PFSK-1 (cell line): ENCODE results near the gene PHLPP1.

Source experiments
- FOXP2 ChIP-seq: optimal IDR thresholded peaks from 2 replicates; pipeline ENCODE3; 2011; ENCODE audit warnings: borderline replicate concordance, control low read depth, inconsistent platforms; ENCODE audit not compliant: insufficient read depth; ENCODE audit errors: extremely low read length, extremely low read depth
- POLR2AphosphoS5 ChIP-seq: IDR thresholded peaks from 2 replicates; pipeline ENCODE4 v1.6.1; 2012; ENCODE audit warnings: low read depth, mild to moderate bottlenecking, control low read depth, low read length, moderate library complexity
- REST ChIP-seq, 2 experiments: IDR thresholded peaks; 2 replicates each; pipeline versions ENCODE4 v1.6.1 to v1.8.0; 2011 to 2012; ENCODE audit warnings: low read depth in 2 of 2, low read length in 2 of 2, control low read depth in 1 of 2, inconsistent platforms in 1 of 2, mild to moderate bottlenecking in 1 of 2, moderate library complexity in 1 of 2; ENCODE audit not compliant: insufficient read depth in 1 of 2
- SIN3A ChIP-seq: IDR thresholded peaks from 2 replicates; pipeline ENCODE4 v1.6.1; 2012; ENCODE audit warnings: mild to moderate bottlenecking, low read length, moderate library complexity, borderline replicate concordance; ENCODE audit not compliant: insufficient read depth
- TAF1 ChIP-seq: IDR thresholded peaks from 2 replicates; pipeline ENCODE4 v1.6.1; 2012; ENCODE audit warnings: low read length, control low read depth, borderline replicate concordance; ENCODE audit not compliant: insufficient read depth

DNA sequence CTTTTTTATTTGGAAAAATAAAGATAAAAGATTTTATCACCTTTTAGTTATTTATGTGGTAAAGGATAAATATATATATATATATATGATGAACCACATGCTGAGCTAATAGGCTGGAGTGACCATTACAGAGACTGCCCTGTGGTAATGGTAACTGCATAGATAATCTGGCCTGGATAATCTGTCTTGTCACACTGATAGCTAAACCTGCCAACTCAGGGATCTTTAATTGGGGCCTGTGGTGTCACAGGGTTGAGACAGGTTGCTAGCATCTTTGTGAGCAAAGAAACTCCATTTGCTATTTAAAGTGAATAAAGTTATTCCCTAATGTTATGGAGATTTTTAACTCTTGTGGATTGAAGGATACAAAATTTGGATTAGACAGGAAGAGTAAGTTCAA is 203.0 kb downstream of the PHLPP1 start:
- no peak for TF ChIP-seq TAF1
- no peak for TF ChIP-seq POLR2AphosphoS5
- no peak for TF ChIP-seq SIN3A
- TF ChIP-seq REST (IDR thresholded peaks at IDR 0.05; ENCODE audit: insufficient read depth in 1 of 2, low read depth in 2 of 2, low read length in 2 of 2) = no peak
- no peak for TF ChIP-seq FOXP2
